ENCODE results near the gene BTBD10.

The BTBD10 gene

GRCh38 chr11:13384908-13385640 is 77.9 kb downstream of the BTBD10 start:
- DNase-seq (ENCODE audit: low spot score): peak; percentile 42
- H3K27ac ChIP-seq: no peak overlapping the region
- POLR2A ChIA-PET (ENCODE audit: low non-redundant PET): interaction anchor here (0.7 kb wide), 1 partner anchor 8 kb away, joined by 3 read pairs; no protein-coding TSS in a partner anchor
- CTCF ChIA-PET: interaction anchor here (0.6 to 2.3 kb wide), 7 partner anchors 9 to 894 kb away, joined by 3 to 11 read pairs (median 4); no protein-coding TSS in a partner anchor
- TF ChIP-seq, protein P1, sequence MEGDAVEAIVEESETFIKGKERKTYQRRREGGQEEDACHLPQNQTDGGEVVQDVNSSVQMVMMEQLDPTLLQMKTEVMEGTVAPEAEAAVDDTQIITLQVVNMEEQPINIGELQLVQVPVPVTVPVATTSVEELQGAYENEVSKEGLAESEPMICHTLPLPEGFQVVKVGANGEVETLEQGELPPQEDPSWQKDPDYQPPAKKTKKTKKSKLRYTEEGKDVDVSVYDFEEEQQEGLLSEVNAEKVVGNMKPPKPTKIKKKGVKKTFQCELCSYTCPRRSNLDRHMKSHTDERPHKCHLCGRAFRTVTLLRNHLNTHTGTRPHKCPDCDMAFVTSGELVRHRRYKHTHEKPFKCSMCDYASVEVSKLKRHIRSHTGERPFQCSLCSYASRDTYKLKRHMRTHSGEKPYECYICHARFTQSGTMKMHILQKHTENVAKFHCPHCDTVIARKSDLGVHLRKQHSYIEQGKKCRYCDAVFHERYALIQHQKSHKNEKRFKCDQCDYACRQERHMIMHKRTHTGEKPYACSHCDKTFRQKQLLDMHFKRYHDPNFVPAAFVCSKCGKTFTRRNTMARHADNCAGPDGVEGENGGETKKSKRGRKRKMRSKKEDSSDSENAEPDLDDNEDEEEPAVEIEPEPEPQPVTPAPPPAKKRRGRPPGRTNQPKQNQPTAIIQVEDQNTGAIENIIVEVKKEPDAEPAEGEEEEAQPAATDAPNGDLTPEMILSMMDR (conservative IDR thresholded peaks at IDR 0.05; ENCODE audit: low read depth): peak; percentile 78

- no peak overlapping the region for H3K27ac ChIP-seq
- no peak for DNase-seq (ENCODE audit: low spot score)
- TF ChIP-seq, protein P1 (conservative IDR thresholded peaks at IDR 0.05; ENCODE audit: low read depth): no peak
- ChIA-PET POLR2A (ENCODE audit: low non-redundant PET) (no interaction called here), CTCF (interaction anchor here (1.2 kb wide), 1 partner anchor 172 kb away, joined by 3 read pairs; no protein-coding TSS in a partner anchor)
Observed at GRCh38 chr11:13382751-13383150, 80.3 kb downstream of the BTBD10 start.

DNA sequence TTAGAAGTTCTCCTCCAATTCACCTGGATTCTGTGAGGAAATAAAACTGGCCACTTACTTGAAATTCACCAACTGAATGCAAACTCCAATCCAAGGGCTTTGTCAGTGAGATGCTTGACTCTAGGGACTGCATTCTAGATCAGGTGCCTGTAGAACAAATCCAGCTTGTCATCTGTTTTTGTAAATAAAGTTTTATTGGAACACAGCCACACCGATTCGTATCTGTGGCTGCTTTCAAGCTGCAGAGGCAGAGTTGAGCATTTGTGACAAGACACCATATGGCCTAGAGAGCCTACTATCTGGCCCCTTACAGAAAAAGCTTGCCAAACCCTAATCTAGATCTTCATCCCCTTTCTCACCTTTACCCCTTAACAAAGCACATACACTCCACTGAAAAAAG is 82.3 kb downstream of the BTBD10 start:
- ChIA-PET CTCF (no interaction called here), POLR2A (ENCODE audit: low non-redundant PET) (no interaction called here)
- TF ChIP-seq, protein P1 (conservative IDR thresholded peaks at IDR 0.05; ENCODE audit: low read depth): no peak
- H3K27ac ChIP-seq: no peak overlapping the region
- no peak for DNase-seq (ENCODE audit: low spot score)

- CTCF ChIA-PET: no interaction called here
- POLR2A ChIA-PET (ENCODE audit: low non-redundant PET): no interaction called here
- no peak overlapping the region for H3K27ac ChIP-seq
Observed at GRCh38 chr11:13378316-13378715, 84.7 kb downstream of the BTBD10 start.

GRCh38 chr11:13376838-13377237 is 86.2 kb downstream of the BTBD10 start:
- ChIA-PET POLR2A (ENCODE audit: low non-redundant PET) (interaction anchor here (0.6 kb wide), 1 partner anchor 9 kb away, joined by 3 read pairs; no protein-coding TSS in a partner anchor), CTCF (no interaction called here)
- no peak overlapping the region for H3K27ac ChIP-seq
- TF ChIP-seq, protein P1 (conservative IDR thresholded peaks at IDR 0.05; ENCODE audit: low read depth): no peak
- no peak for DNase-seq (ENCODE audit: low spot score)

More at GRCh38 chr11:13378316-13378715, 84.7 kb downstream of the BTBD10 start:
- no peak for DNase-seq (ENCODE audit: low spot score)
- TF ChIP-seq, protein P1 (conservative IDR thresholded peaks at IDR 0.05; ENCODE audit: low read depth): no peak

DNA sequence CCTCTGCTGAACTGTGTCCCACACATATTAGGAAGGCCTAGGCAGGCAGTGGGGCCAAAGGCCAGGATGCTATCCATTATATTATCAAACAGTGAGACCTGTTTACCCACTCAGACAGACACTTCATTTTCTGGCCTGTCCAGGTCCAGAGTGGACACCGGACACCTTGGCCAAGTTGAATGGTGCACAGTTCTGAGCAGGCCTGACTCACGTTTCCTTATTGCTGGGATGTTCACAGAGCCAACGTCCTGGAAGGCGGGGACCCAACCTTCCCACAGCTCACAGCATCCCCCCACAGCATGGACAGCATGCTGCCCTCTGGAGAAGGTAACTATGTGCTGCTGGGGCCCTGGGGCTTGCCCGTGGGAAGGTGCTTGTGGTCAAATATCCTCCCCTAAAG is 86.6 kb downstream of the BTBD10 start:
- no peak overlapping the region for H3K27ac ChIP-seq
- DNase-seq (ENCODE audit: low spot score): no peak
- ChIA-PET CTCF (interaction anchor here (1.5 kb wide), 1 partner anchor 9 kb away, joined by 6 read pairs; no protein-coding TSS in a partner anchor), POLR2A (ENCODE audit: low non-redundant PET) (interaction anchor here (0.6 kb wide), 1 partner anchor 9 kb away, joined by 3 read pairs; no protein-coding TSS in a partner anchor)
- TF ChIP-seq, protein P1 (conservative IDR thresholded peaks at IDR 0.05; ENCODE audit: low read depth): no peak

Measured in RWPE1 (cell line).